ENCODE measurements around the gene RAB40B. TPM values are rescaled to one million over a fixed set of nuclear protein-coding genes. Genes with fewer than 3 reads are reported as not detected.
"Not testable (repeated sequence)": the region's sequence is repeated elsewhere in the genome, so short reads cannot be mapped to it uniquely, and the experiment has no call there.

Gene RAB40B, protein sequence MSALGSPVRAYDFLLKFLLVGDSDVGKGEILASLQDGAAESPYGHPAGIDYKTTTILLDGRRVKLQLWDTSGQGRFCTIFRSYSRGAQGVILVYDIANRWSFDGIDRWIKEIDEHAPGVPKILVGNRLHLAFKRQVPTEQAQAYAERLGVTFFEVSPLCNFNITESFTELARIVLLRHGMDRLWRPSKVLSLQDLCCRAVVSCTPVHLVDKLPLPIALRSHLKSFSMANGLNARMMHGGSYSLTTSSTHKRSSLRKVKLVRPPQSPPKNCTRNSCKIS
- 40.9 TPM for total RNA-seq

DNA sequence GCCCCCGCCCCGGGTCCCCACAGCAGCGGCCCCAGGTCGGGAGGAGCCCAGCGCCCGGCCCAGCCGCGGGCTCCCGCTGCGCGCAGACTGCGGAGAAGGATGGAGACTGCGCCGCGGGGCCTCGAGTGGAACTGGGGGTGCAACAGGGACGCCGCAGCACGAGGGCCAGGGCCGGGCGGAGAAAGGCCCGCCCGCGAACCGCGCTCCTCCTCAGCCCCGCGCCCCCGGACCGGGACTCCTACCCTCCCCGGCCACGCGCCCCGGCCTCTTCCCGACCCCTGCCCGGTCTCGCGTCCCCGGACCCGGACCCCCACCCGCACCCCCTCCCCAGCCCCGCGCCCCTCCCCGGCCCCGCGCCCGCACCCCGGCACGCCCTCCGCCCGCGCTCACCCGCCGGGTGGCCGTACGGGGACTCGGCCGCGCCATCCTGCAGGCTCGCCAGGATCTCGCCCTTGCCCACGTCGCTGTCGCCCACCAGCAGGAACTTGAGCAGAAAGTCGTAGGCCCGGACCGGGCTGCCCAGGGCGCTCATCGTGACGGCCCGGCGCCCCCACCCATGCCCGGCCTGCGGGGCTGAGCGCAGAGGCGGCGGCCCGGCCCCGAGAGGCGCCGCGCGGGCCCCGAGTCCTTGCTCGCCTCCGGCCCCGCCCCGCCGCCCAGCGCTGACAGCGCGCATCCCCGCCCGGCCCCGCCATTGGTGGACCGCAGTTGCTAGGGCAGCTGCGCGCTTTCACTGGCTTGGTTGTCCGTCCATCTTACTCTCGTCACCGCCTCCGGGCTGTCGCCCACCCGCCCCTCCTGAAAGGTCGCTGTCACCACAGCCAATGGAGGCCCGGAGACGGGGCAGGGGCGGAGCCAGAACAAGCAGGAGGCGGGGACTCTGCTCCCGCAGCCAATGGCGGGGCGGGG is at the start of gene RAB40B:
Gene RAB40B (minus strand): TSS at position 634 of the 909 bp plus-strand sequence. CDS start 102 bp downstream, at position 532.
- DNase-seq, result peak; percentile 99

DNA sequence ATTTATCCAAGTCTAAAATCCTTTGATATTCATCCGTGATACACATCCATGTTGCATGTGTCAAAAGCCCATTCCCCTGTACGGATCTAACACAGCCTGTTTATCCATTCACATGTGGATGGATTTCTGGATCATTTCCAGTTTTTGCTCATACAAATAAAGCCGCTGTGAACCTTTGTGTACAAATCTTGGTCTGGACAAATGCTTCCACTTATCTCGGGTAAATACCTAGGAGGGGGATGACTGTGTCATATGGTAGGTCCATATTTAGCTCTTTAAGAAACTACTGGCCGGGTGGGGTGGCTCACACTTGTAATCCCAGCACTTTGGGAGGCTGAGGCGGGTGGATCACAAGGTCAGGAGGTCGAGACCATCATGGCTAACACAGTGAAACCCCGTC is 47.0 kb upstream of the RAB40B start:
- DNase-seq, result no peak

DNA sequence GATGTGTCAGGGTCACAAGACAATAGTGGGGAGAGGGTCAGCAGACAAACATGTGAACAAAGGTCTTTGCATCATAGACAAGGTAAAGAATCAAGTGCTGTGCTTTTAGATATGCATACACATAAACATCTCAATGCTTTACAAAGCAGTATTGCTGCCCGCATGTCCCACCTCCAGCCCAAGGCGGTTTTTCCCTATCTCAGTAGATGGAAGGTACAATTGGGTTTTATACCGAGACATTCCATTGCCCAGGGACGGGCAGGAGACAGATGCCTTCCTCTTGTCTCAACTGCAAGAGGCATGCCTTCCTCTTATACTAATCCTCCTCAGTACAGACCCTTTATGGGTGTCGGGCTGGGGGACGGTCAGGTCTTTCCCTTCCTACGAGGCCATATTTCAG is 46.2 kb upstream of the RAB40B start:
- DNase-seq, result not testable (repeated sequence)

DNA sequence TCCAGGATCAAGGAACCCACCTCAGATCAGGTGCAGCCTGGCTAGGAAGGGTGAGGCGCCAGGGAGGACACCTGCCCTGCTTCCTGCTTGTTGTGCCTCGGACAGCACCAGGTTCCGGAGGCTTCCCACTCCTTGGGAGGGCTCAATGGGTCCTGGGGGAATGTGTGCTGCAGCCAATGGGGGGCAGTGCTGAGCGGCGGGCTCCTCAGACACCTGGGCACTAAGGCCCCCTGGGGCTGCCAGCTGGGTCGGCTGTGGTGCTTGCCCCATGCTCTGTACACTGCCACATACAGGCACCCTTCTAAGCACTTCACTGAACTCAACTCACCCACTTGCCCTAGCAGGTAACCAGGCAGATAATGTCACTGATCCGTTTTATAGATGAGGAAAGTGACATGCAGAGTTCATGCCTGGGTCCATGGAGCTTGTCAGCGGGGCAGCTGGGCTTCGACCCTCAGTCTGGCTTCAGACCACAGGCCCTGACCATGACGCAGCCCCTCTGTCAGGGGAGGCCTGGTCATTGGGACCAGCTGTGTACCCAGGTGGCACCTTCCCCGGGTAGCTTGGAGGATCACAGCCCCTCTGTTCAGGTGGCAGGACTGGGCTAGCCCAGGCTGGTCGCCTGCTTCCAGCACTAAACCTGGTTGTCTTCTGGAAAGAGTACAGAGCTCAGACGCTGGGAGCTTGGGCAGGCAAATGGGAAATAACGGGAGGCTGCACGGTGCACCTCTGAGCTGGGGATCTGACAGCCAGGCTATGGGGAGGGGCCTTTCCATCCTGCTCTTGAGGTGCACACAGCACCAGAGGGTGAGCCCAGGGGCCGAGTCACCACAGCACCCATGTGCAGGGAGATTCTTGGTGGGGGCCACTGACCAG is 45.1 kb upstream of the RAB40B start:
- DNase-seq, result no peak

DNA sequence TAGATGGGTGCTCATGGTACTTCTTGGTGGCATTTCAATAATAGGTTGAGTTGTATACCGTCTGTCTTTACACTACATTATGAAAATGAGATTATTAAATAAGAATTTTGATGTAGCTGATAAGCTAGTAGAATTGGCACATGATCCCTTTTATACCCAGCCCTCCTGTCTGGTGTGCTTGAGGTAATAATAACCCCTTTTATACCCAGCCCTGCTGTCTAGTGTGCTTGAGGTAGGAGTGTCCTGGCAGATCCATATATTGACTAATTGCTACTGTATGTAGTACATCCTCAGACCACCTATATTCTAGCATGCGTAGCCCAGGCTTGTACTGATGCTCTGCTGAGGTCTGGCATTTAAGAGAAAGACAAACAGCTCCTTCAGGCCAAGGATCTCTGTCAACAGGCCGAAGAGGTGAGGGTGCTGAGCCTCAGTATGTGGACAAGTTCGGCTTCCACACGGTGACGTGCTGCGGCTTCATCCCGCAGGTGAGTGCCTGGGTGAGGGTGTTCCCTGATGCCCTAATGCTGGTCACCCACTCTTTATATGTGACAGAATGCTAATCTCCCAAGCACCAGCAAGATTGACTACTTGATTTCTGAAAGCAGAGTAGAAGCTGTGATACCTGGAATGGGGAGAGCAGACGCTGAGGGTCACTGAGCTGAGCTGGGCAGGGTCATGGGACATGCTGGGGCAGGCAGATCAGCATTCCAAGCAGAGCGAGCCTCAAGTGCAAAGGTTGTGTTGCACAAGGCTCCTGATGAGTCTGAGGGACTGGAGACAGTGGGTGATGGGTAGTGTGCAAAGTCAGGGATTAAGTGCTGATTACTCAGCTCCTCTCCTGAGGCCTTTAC is 42.6 kb upstream of the RAB40B start:
- peak; percentile 27 for DNase-seq

DNA sequence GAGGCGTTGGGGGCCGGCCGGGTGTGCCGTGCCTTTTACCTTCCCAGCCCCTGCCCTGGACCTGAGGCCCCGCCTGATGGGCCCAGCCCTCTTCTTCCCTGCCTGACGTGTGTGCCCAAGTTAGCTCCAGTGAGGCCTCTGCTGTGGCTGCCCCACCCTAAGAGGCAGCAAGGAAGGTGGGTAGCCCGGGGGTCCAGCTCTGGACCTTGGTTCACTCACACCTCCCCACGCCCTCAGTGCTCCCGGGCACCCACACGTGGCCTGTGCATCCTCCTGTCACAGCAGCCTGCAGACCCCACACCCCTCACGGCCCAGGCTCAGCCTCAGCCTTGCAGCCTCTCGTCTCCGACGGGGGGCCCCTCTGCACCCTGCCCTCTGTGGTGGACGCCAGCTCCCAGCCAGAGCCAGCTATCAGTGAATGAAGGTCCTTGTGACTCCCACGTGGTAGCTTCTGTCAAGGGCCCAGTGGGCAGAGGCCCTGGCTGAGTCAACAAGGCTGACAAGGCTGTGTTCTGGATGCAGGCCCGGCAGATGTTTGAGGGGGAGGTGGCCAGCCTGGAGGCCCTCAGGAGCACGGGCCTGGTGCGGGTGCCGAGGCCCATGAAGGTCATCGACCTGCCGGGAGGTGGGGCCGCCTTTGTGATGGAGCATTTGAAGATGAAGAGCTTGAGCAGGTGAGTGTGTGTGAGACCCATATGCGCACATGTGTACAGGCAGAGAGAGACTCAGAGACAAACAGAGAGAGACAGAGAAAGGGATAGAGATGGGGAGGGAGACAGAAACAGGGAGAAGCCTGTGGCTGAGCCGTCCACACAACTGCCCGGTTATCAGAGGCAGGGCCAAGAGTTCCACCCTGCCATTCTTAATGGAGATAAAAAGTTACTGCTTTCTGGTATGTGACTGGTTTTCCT is 39.7 kb upstream of the RAB40B start:
- DNase-seq, result no peak

DNA sequence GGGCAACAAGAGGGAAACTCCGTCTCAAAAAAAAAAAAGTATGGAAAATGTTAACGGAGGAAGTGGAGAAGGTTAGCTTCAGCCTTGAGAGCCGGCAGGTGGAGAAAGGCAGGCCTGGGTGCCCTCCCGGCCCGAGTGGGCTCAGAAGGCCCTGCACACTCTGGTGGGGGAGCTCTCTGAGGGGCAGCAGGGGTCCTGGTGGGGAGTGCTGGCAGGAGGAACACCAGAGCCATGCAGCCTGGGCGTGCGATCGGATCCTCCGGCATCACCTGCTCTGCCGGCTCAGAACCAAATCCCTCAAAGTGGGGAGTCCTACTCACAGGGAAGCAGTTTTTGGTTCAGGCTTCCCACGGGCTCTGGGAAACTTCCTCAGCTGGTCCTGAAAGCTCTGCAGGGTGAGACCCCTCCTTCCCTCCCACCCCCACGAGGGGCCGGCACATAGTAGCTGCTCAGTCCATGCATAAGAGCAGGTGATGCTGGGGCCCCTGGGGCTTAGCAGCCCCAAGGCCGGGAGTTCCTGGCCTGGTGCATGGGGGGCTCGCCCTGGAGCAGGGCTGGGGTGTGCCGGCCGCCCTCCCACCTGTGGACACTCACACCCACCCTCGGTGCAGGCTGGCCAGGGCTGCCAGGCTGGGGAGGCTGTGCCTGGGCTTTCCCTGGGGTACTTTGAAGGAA is 38.1 kb upstream of the RAB40B start:
- no peak for DNase-seq

DNA sequence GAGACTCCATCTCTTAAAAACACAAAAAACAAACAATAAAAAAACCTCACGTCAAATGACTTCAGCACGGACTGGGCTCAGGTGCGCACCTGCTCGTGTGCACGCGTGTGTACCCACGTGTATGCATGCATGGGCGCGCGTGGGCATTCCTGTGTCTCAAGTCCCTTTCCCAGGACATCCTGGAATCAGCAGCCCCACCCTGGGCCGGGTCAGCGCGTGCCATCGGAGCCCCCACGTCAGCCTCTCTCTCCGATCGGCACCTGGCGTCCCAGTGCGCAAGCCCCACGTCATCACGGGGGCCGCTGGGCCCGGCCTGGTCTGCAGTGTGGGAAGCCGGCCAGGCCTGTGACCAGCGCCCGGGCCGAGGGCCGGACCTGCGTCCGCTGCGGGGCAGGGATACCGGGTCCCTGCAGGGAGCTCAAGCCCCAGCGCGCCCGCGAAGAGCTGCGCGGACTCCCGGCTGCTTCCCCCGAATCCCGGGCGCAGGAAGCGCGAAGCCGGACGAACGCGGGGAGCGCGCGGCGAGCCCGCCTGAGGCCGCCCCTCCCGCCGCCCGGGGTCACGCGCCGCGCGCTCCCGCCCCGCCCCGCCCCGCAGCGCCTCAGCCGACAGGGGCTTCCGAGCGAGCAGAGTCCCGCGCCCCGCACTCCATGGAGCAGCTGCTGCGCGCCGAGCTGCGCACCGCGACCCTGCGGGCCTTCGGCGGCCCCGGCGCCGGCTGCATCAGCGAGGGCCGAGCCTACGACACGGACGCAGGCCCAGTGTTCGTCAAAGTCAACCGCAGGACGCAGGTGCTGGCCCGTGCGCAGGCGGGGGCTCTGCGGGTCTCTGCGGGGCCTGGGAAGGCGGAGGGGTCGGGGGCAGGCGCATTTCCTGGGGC is 36.7 kb upstream of the RAB40B start, which contains the start of gene FN3K:
Gene FN3K (plus strand): TSS at position 629 of the 880 bp plus-strand sequence. CDS start 22 bp downstream, at position 651.
- DNase-seq, result peak; percentile 81

DNA sequence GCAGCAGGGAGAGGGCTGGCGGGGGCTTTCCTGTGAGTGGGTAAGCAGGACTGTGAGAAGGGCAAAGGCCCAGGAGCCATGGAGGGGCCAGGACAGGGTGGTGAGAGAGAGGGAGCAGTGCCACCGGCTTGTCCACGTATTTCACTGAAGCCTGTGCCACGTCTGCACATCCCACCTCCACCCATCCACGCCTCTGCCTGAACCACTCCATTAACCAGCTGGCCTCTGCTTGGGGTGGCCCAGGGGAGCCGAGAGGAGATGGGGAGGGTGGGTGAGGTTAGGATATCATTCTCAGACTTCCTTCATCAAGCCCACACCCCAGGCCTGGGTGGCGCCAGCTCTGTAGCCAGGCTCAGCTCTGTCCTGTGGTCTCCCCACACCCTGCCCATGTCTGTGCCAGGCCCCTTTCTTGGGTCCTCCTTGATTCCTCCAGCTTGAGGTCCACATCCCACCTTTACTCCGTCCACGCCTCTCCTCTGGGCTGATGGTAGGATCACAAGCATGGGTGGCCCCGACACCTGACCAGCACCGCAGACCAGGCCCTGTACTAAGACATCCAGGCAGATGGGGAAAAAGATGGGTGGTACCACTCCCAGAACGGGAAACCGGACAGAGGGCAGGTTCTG is 33.7 kb upstream of the RAB40B start:
- no peak for DNase-seq

DNA sequence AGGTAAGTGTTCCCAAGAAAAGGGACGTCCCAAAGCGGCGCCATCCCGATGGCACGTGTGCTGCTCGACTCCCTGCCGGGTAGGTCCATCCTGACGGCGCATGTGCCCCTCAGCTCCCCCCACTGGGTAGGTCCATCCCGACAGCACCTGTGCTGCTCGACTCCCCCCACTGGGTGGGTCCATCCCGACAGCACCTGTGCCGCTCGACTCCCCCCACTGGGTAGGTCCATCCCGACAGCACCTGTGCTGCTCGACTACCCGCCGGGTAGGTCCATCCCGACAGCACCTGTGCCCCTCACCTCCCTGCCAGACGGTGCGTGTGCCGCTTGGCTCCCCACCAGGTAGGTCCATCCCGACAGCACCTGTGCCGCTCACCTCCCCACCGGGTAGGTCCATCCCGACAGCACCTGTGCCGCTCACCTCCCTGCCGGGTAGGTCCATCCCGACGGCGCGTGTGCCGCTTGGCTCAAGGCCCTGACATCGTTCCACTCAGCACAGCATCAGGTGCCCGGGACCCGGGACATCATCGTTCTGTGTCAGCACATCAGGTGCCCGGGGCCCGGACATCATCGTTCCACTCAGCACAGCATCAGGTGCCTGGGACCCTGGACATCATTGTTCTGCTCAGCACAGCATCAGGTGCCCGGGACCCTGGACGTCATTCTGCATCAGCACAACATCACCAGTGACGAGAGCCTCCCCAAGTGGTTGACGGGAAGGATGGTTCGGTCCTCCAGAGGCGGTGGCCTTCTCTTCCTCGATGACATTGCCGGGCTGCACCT is 31.2 kb upstream of the RAB40B start:
- DNase-seq, result no peak

DNA sequence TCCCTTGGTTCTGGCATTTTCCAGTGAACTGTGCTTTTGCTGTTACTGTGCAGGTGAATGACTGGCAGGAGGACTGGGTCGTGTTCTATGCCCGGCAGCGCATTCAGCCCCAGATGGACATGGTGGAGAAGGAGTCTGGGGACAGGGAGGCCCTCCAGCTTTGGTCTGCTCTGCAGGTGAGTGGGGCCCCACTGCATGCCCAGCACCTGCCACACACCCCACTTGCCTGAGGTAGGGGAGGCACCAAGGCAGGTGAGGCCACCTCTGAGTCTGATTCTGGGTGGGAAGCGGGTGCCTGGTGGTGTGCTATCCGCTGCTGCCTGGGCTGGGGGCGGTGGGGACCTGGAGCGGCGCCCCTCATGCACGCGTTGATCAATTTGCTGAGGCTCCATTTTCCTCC is 27.9 kb upstream of the RAB40B start:
- DNase-seq, result no peak

DNA sequence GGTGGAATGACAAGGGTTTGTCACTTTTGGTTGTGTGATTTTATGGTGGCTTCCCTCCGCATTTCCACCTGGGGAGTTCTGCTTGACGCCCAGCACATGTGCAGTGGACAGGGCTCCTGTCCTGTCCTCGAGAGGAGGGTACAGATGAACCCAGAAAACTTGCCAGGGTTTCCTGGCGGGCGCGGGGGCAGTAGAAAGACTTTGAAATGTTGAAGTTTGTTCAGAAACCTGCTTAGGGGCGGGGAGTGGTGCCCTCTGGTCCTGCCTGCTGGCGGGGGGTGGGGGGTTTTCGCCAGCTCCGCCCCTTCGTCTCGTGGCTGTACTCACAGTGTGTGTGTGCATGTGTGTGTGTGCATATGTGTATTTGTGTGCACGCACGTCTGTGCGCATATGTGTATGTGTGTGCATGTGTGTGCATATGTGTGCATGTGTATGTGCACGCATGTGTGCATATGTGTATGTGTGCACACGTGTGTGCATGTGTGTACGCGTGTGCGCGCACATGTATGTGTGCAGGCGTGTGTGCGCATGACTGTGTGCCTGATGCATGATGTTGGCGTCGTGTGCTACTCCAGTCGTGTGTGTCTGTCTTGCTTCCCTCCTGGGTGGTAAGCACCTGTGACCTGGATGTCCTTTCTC is 24.8 kb upstream of the RAB40B start:
- no peak for DNase-seq

DNA sequence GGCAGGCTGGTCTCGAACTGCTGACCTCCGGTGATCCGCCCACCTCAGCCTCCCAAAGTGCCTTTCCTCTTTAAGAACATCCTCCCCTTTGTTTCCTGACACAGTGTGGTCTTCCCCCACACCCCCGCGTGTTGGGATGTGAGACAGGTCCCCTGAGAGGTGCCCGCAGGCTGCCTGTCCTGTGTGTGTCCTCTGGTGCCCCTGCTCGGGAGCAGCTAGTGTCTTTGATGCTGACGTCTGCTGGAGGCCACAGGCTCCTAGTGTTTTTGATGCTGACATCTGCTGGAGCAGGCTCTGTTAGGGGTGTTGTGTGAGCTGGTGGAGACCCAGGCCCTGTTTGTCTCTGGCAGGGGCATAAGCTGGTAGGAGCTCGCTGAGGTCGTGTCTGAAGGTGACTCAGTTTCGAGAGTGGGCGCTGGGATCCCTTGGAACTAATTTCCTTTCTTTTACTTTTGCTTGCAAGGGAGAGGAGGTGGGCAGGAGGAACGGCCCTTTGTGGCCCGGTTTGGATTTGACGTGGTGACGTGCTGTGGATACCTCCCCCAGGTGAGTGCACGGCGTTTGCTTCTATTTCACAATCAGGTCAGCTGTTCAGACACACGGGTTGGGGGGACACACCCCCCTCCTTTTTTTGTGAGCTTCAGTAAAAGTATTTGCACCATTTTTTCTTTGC is 24.0 kb upstream of the RAB40B start:
- DNase-seq, result no peak

DNA sequence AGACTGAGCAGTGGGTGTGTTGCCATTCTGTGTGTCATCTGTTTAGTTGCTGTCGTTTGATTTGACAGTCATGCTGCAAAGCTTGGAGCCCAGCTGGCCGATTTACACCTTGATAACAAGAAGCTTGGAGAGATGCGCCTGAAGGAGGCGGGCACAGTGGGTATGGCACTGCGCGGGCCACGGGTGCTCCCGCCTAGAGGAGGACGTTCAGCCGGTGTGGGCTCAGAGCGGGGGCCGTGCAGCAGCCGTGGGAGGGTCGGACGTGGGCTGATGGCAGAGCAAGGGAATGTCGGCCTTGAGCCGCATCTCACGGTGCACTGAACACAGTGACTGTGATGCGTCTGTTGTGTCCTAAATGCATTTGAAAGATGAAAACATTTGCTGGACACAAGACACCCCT is 21.7 kb upstream of the RAB40B start:
- DNase-seq, result no peak

DNA sequence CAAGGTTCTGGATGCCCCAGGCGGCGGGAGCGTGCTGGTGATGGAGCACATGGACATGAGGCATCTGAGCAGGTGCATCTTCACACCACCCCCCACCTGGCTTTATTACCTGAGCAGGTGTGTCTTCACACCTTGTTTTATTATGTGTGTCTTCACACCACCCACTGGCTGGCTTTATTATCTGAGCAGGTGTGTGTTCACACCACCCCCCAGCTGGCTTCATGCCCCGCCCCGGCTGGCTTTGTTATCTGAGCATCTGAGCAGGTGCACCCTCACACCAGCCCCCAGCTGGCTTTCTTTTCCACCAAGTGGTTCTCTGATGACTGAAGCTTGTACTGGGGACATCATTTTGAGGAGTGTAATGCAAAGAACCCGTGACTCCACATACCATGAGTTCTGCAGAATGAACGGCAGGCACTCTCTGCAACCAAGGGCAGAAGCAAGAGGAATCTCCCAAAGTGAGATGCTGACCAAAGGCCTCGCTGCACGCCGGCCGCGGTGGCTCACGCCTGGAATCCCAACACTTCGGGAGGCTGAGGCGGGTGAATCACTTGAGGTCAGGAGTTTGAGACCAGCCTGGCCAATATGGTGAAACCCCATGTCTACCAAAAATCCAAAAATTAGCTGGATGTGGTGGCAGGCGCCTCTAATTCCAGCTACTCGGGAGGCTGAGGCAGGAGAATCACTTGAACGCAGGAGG is 20.6 kb upstream of the RAB40B start:
- DNase-seq, result no peak

Data from tongue (tissue), 2 donors.